Esophagus (tissue), 2 donors: ENCODE measurements around the gene GPR55. TPM values are rescaled to one million over a fixed set of nuclear protein-coding genes. Genes with fewer than 3 reads are reported as not detected.

Experiments
- H3K27ac ChIP-seq, 2 donors: one replicate each; pipeline ENCODE4 v1.5.1; 2013; ENCODE audit warnings: low read depth in 2 of 2, mild to moderate bottlenecking in 2 of 2, inconsistent platforms in 1 of 2, low read length in 1 of 2, moderate library complexity in 1 of 2
- H3K27me3 ChIP-seq, 2 donors: one replicate each; pipeline ENCODE4 v1.6.1; 2013; ENCODE audit warnings: low read length in 2 of 2, control low read depth in 1 of 2, mild to moderate bottlenecking in 1 of 2; ENCODE audit not compliant: insufficient read depth in 2 of 2, control insufficient read depth in 1 of 2
- H3K36me3 ChIP-seq, 2 donors: one replicate each; pipeline ENCODE4 v1.6.1; 2013; ENCODE audit warnings: low read length in 1 of 2; ENCODE audit not compliant: control insufficient read depth in 2 of 2, insufficient read depth in 2 of 2
- H3K4me1 ChIP-seq, 2 donors: one replicate each; pipeline ENCODE4 v1.6.1; 2013; ENCODE audit warnings: low read length in 1 of 2; ENCODE audit not compliant: control insufficient read depth in 2 of 2, insufficient read depth in 2 of 2
- H3K4me3 ChIP-seq, 2 donors: one replicate each; pipeline ENCODE4 v1.5.1; 2013; ENCODE audit warnings: low read length in 2 of 2, mild to moderate bottlenecking in 2 of 2, low read depth in 1 of 2, moderate library complexity in 1 of 2
- H3K9me3 ChIP-seq, 2 donors: one replicate each; pipeline ENCODE4 v1.6.1; 2013; ENCODE audit warnings: mild to moderate bottlenecking in 2 of 2, low read depth in 1 of 2, low read length in 1 of 2, moderate library complexity in 1 of 2; ENCODE audit not compliant: control insufficient read depth in 2 of 2, insufficient read depth in 1 of 2
- WGBS, 2 donors: extraction: QIAGEN DNeasy Blood & Tissue Kit; methylation state at CpG; one replicate each; pipeline ENCODE4 v1.1.7; 2013; 5-methylcytosine and 5-hydroxymethylcytosine counted together
- polyA plus RNA-seq, 2 donors: library from polyadenylated mRNA; stranded (reverse); fragments of 200-250 nt; gene quantifications; one replicate each; pipeline ENCODE4 v1.2.3, GENCODE V29; 2013
- donor health status: healthy with polysubstance abuse.
- donor health status: Bipolar disorder and iron deficiency.

Gene GPR55
- polyA plus RNA-seq, 2 donors, result 0.28 to 0.88 TPM

DNA sequence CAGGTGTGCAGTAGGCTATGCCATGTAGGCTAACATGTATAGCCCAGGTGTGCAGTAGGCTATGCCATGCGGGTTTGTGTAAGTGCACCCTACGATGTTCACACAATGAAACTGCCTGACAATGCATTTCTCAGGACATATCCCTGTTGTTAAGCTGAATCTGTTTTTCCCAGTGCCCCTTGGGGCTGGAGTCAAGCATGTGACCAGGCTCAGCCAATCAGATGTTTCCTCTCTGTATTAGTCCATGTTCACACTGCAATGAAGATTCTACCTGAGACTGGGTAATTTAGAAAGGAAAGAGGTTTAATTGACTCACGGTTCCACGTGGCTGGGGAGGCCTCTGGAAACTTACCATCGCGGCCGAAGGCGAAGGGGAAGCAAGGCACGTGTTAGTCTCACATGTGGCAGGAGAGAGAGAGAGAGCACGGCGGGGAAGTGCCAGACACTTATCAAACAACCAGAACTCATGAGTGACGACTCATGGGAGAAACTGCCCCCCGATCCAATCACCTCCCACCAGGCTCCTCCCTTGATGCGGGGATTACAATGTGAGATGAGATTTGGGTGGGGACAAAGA, 36.1 kb downstream of the GPR55 start:
- WGBS, 2 donors, result 88 to 92% methylated on average over 14 of the region's 14 CpGs
- Histone ChIP-seq H3K27ac (no peak overlapping the region), H3K4me3 (no peak overlapping the region), H3K4me1 (no peaks in the 10 kb centered on the region), H3K27me3 (no peaks in the 10 kb centered on the region), H3K36me3 (no peaks in the 10 kb centered on the region), H3K9me3 (peaks cover 0 to 3% of the 10 kb centered on the region in 2 donors)

DNA sequence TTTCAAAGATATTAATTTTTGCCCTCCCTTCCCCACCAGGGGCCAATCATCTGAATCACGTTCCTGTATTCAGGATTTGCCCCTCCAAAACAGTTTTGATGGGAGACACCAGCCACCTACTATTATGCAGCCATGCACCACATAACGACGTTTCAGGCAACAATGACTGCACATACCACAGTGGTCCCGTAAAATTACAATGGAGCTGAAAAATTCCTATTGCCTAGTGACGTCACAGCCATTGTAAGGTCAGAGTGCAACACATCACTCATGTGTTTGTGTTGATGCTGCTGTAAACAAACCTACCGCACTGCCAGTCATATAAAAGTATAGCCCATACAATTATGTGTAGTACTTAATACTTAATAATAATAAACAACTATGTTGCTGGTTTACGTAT, 37.7 kb downstream of the GPR55 start:
- H3K4me3 ChIP-seq, result no peak overlapping the region
- 79 to 83% methylated on average over 7 of the region's 7 CpGs for WGBS, 2 donors
- no peaks in the 10 kb centered on the region for H3K36me3 ChIP-seq
- no peaks in the 10 kb centered on the region for H3K4me1 ChIP-seq
- peaks cover 0 to 2% of the 10 kb centered on the region in 2 donors for H3K9me3 ChIP-seq
- H3K27me3 ChIP-seq, result no peaks in the 10 kb centered on the region
- no peak overlapping the region for H3K27ac ChIP-seq

DNA sequence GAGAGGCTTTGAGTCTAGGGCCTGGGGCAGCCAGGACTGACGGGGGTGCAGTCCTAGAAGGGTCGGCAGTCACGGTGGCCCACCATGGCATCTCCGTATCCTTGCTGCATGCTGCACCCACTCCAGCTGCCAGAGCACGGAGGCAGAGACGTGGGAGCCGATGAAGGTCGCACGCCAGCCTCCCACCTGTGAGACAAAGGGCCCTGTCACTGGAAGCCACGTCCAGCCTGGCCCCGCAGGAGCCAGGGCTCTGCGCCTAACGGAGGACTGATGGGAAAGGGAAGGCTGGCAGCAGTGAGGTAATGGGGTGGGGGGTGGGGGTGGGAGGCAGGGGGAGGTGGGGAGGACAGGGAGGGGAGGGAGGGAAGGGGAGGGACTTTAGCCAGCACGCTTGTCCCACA, 38.4 kb downstream of the GPR55 start:
- no peak overlapping the region for H3K27ac ChIP-seq
- no peaks in the 10 kb centered on the region for H3K36me3 ChIP-seq
- WGBS, 2 donors, result 73 to 81% methylated on average over 14 of the region's 14 CpGs
- H3K4me3 ChIP-seq, result no peak overlapping the region
- H3K4me1 ChIP-seq, result no peaks in the 10 kb centered on the region
- H3K27me3 ChIP-seq, result no peaks in the 10 kb centered on the region
- no peaks in the 10 kb centered on the region for H3K9me3 ChIP-seq

DNA sequence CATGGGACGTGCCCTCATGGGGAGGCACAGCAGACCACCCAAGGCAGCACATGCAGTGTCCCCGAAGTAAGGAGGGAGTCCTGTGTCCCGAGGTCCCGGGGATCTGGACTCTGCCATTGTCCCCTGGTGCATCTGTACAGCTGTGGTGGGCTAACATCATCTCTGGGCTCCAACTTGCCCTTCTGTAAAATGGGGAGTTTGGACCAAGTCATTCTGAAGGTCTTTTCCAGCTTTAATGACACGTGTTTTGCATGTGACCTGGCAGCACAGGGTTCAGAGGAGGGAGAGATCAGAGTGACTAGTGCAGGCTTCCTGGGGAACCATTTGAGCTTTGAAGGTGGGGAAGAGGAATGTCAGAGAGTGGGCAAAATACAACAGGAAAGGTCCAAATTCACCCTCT, 38.8 kb downstream of the GPR55 start:
- no peaks in the 10 kb centered on the region for H3K4me1 ChIP-seq
- no peaks in the 10 kb centered on the region for H3K36me3 ChIP-seq
- H3K9me3 ChIP-seq, result no peaks in the 10 kb centered on the region
- H3K4me3 ChIP-seq, result no peak overlapping the region
- no peak overlapping the region for H3K27ac ChIP-seq
- no peaks in the 10 kb centered on the region for H3K27me3 ChIP-seq
- 62 to 81% methylated on average over 5 of the region's 5 CpGs for WGBS, 2 donors

DNA sequence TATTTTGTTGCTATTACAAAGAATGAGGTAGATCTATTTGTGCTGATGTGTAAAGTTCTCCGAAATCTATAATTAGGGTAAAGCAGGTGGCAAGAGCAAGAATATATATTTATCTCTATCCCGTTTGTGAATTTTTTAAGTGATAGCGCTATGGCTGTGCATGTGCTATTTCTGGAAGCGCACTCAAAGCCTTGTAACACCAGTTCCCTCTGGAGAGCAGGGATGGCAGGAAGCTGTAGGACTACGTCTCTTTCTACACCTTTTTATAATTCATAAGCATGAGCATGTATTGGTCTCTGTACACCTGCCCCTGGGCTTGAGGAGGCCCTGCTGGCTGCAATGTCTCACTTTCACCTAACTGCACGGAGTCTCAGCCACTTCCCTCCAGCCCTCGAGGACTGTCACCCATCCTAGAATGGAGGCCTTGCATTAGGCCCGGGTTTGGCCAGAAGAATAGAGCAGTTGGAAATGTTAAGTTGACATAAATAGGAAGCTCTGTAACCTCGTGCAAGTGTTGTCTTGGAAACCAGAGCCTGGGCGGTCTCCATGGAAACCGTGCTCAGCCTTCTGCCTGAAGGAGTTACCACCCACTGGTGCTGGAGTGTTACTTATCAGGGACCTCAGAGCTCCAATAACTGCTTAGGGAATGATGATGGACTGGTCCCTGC, 39.4 kb downstream of the GPR55 start:
- Histone ChIP-seq H3K9me3 (no peaks in the 10 kb centered on the region), H3K4me1 (no peaks in the 10 kb centered on the region)
- 60 to 70% methylated on average over 11 of the region's 11 CpGs for WGBS, 2 donors

DNA sequence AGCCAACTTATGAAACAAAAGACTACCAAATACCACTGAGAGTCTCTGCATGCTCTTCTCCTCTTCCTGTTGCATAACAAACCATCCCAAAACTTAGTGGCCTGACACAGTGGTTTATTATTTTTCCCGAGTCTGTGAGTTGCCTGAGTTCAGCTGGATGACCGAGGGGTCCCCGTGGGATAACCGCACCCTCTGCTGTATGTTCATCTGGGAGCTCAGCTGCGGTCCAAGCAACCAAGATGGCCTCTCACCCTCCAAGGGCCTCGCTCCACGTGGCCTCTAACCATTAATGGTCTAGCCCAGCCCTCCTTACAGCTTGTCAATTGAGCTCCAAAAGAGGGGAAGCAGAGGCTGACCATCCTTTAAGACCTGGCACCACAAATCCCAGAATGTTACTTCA, 43.2 kb downstream of the GPR55 start:
- Histone ChIP-seq H3K27me3 (no peaks in the 10 kb centered on the region), H3K4me1 (no peaks in the 10 kb centered on the region), H3K36me3 (no peaks in the 10 kb centered on the region), H3K27ac (no peak overlapping the region), H3K9me3 (no peaks in the 10 kb centered on the region), H3K4me3 (no peak overlapping the region)
- WGBS, 2 donors, result 86 to 88% methylated on average over 7 of the region's 7 CpGs

More for the DNA sequence above, 39.4 kb downstream of the GPR55 start:
- H3K36me3 ChIP-seq, result no peaks in the 10 kb centered on the region
- no peak overlapping the region for H3K27ac ChIP-seq
- no peaks in the 10 kb centered on the region for H3K27me3 ChIP-seq
- no peak overlapping the region for H3K4me3 ChIP-seq

DNA sequence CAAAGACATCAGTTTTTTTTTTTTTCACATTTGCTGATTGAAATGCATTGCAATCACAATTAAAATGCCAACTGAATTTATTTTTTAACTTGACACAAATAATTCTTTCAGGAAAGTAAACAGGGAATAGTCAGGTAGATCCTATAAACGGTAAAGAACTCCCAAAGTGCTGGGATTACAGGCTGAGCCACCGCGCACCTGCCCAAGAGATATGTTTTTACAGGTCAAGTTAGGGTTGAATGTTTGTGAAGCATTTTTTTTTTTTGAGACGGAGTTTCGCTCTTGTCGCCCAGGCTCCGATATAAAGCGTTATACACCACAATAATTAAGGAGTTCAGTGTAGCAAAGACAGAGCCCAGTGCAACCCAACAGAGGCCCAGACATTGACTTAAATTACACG, 45.2 kb downstream of the GPR55 start:
- 73 to 89% methylated on average over 9 of the region's 9 CpGs for WGBS, 2 donors
- Histone ChIP-seq H3K36me3 (no peaks in the 10 kb centered on the region), H3K27ac (no peak overlapping the region), H3K4me3 (no peak overlapping the region), H3K4me1 (no peaks in the 10 kb centered on the region), H3K9me3 (no peaks in the 10 kb centered on the region), H3K27me3 (no peaks in the 10 kb centered on the region)

DNA sequence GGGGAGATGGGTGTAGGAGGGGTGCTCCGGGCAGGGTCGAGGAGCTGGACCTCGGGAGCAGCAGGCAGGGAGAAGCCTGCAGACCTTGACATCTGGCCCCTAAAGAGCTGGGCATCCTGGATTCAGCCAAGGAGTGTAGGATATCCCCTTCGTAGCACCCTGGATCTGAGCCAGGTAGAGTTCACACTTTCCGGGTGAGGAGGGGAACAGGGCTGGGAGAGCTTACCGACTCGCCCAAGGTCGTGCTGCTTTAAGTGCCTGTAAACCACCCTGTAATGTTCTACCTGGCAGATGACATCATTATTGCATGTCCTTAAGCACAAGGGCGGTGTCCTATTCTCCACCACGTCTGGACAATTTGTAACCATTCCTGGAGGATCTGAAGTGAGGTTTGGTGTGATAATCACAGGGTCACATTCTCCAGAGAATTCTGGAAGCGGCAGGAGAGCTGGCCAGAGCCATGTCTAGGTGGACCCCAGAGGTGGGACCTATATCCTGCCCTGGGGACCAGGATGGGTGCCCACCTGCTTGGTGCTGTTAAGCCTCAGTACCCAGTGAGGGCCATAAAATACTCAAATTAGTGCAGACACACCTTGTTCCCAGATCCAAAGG, 45.7 kb downstream of the GPR55 start:
- Histone ChIP-seq H3K4me3 (no peak overlapping the region), H3K36me3 (no peaks in the 10 kb centered on the region), H3K27me3 (no peaks in the 10 kb centered on the region), H3K4me1 (no peaks in the 10 kb centered on the region), H3K27ac (no peak overlapping the region), H3K9me3 (no peaks in the 10 kb centered on the region)
- 66 to 72% methylated on average over 11 of the region's 11 CpGs for WGBS, 2 donors

DNA sequence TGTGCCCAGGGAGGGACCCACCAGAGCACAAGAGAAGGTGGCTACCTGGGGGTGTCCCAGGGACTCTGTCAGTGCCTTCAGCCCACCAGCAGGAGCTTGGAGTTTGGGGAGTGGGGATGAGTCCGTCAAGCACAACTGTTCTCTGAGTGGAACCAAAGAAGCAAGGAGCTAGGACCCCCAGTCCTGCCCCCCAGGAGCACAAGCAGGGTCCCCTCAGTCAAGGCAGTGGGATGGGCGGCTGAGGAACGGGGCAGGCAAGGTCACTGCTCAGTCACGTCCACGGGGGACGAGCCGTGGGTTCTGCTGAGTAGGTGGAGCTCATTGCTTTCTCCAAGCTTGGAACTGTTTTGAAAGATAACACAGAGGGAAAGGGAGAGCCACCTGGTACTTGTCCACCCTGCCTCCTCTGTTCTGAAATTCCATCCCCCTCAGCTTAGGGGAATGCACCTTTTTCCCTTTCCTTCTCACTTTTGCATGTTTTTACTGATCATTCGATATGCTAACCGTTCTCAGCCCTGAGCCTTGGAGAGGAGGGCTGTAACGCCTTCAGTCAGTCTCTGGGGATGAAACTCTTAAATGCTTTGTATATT, 46.3 kb downstream of the GPR55 start:
- no peak overlapping the region for H3K27ac ChIP-seq
- no peak overlapping the region for H3K4me3 ChIP-seq
- no peaks in the 10 kb centered on the region for H3K36me3 ChIP-seq
- 70 to 72% methylated on average over 10 of the region's 10 CpGs for WGBS, 2 donors
- no peaks in the 10 kb centered on the region for H3K9me3 ChIP-seq
- H3K4me1 ChIP-seq, result no peaks in the 10 kb centered on the region
- H3K27me3 ChIP-seq, result no peaks in the 10 kb centered on the region
